HEK293 (cell line): ENCODE results near the gene CDK8.

Experiments
- CTCF ChIA-PET: fragments of 350-600 bp; formaldehyde crosslinking; extraction: SDS; loops from one replicate; lab custom pipeline; 2021; ENCODE audit warnings: antibody characterized with exemption; lab: Yijun Ruan, JAX
- POLR2A ChIA-PET: fragments of 300-600 bp; formaldehyde crosslinking; extraction: SDS; loops from one replicate; lab custom pipeline; 2020; ENCODE audit warnings: antibody characterized with exemption, inconsistent platforms; lab: Yijun Ruan, JAX
- H3K27ac ChIP-seq: fragments of 200-500 bp; sonication (Bioruptor generic); 2 replicates; pipeline ENCODE4 v1.5.1; 2014; ENCODE audit warnings: low read depth, low read length, control low read depth, inconsistent platforms; ENCODE audit errors: extremely low read depth
- H3K36me3 ChIP-seq, 2 experiments: fragments of 200-500 bp in 1 of 2; sonication (Bioruptor generic) in 1 of 2; 1 replicate in 1 of 2; 2 replicates in 1 of 2; pipeline ENCODE4 v1.5.1; 2014 to 2017; ENCODE audit warnings: inconsistent platforms in 2 of 2, low read length in 2 of 2; ENCODE audit not compliant: control insufficient read depth in 2 of 2, insufficient read depth in 1 of 2
- H3K4me1 ChIP-seq: fragments of 200-500 bp; sonication (Bioruptor generic); 2 replicates; pipeline ENCODE4 v1.5.1; 2014; ENCODE audit warnings: mild to moderate bottlenecking, low read length, inconsistent platforms; ENCODE audit not compliant: control insufficient read depth, insufficient read depth
- H3K4me3 ChIP-seq: 2 replicates; pipeline ENCODE4 v1.5.1; 2011; ENCODE audit warnings: low read depth, mild to moderate bottlenecking, control low read depth, low read length, moderate library complexity
- H3K9me3 ChIP-seq: fragments of 200-500 bp; sonication (Bioruptor generic); 2 replicates; pipeline ENCODE4 v1.5.1; 2014; ENCODE audit warnings: low read depth, low read length, inconsistent platforms; ENCODE audit not compliant: control insufficient read depth, insufficient read depth
- OVOL3 ChIP-seq: fragments of 450-650 bp; formaldehyde crosslinking; IDR thresholded peaks from 2 replicates; pipeline ENCODE4 v1.5.1; 2016; ENCODE audit warnings: missing biosample characterization, missing genetic modification characterization
- PBX3 ChIP-seq: sonication (generic); formaldehyde crosslinking; IDR thresholded peaks from 2 replicates; pipeline ENCODE4 v1.8.1; 2022; ENCODE audit warnings: mild to moderate bottlenecking, moderate library complexity, missing genetic modification reagents
- PRDM6 ChIP-seq: fragments of 450-650 bp; formaldehyde crosslinking; IDR thresholded peaks from 2 replicates; pipeline ENCODE4 v1.5.1; 2017; ENCODE audit warnings: missing biosample characterization, missing genetic modification characterization
- TCF7L2 ChIP-seq: IDR thresholded peaks from 2 replicates; pipeline ENCODE4 v1.6.1; 2011; ENCODE audit warnings: low read depth, mild to moderate bottlenecking, inconsistent platforms, low read length, moderate library complexity, borderline replicate concordance
- ZBTB1 ChIP-seq: fragments of 450-650 bp; formaldehyde crosslinking; IDR thresholded peaks from 2 replicates; pipeline ENCODE4 v1.5.1; 2016; ENCODE audit warnings: missing biosample characterization, missing genetic modification characterization
- ZBTB17 ChIP-seq: fragments of 450-650 bp; formaldehyde crosslinking; IDR thresholded peaks from 2 replicates; pipeline ENCODE4 v1.5.1; 2016; ENCODE audit warnings: missing biosample characterization, missing genetic modification characterization
- ZBTB44 ChIP-seq: fragments of 450-650 bp; IDR thresholded peaks from 2 replicates; pipeline ENCODE4 v1.5.1; 2018; ENCODE audit warnings: missing biosample characterization, mild to moderate bottlenecking, missing genetic modification characterization
- ZNF112 ChIP-seq: fragments of 450-650 bp; formaldehyde crosslinking; IDR thresholded peaks from 2 replicates; pipeline ENCODE4 v1.5.0; 2017; ENCODE audit warnings: missing biosample characterization, missing genetic modification characterization
- ZNF121 ChIP-seq: fragments of 450-650 bp; formaldehyde crosslinking; IDR thresholded peaks from 2 replicates; pipeline ENCODE4 v1.5.1; 2016; ENCODE audit warnings: missing biosample characterization, missing genetic modification characterization
- ZNF16 ChIP-seq: fragments of 450-650 bp; formaldehyde crosslinking; IDR thresholded peaks from 2 replicates; pipeline ENCODE4 v1.5.1; 2016; ENCODE audit warnings: low read depth, missing biosample characterization, missing genetic modification characterization
- ZNF175 ChIP-seq: fragments of 450-650 bp; formaldehyde crosslinking; IDR thresholded peaks from 2 replicates; pipeline ENCODE4 v1.5.1; 2016; ENCODE audit warnings: missing biosample characterization, missing genetic modification characterization
- ZNF362 ChIP-seq: fragments of 450-650 bp; formaldehyde crosslinking; IDR thresholded peaks from 2 replicates; pipeline ENCODE4 v1.5.1; 2016; ENCODE audit warnings: missing biosample characterization, missing genetic modification characterization
- ZNF391 ChIP-seq: fragments of 450-650 bp; formaldehyde crosslinking; IDR thresholded peaks from 2 replicates; pipeline ENCODE4 v1.5.1; 2016; ENCODE audit warnings: low read depth, missing biosample characterization, missing genetic modification characterization, borderline replicate concordance
- ZNF518A ChIP-seq: fragments of 450-650 bp; formaldehyde crosslinking; conservative IDR thresholded peaks from 2 replicates; pipeline ENCODE4 v1.5.1; 2016; ENCODE audit warnings: low read depth, missing biosample characterization, missing genetic modification characterization
- ZNF530 ChIP-seq: fragments of 450-650 bp; formaldehyde crosslinking; IDR thresholded peaks from 2 replicates; pipeline ENCODE4 v1.5.1; 2016; ENCODE audit warnings: low read depth, missing biosample characterization, missing genetic modification characterization
- ZNF544 ChIP-seq: fragments of 450-650 bp; formaldehyde crosslinking; IDR thresholded peaks from 2 replicates; pipeline ENCODE4 v1.5.0; 2017; ENCODE audit warnings: missing biosample characterization, missing genetic modification characterization
- ZNF658 ChIP-seq: fragments of 450-650 bp; formaldehyde crosslinking; IDR thresholded peaks from 2 replicates; pipeline ENCODE4; 2016; ENCODE audit warnings: missing biosample characterization, missing genetic modification characterization
- ZNF701 ChIP-seq: fragments of 450-650 bp; formaldehyde crosslinking; IDR thresholded peaks from 2 replicates; pipeline ENCODE4 v1.5.1; 2016; ENCODE audit warnings: missing biosample characterization, missing genetic modification characterization
- ZNF747 ChIP-seq: fragments of 450-650 bp; formaldehyde crosslinking; IDR thresholded peaks from 2 replicates; pipeline ENCODE4 v1.5.1; 2016; ENCODE audit warnings: missing biosample characterization, missing genetic modification characterization
- ZNF785 ChIP-seq: fragments of 450-650 bp; formaldehyde crosslinking; IDR thresholded peaks from 2 replicates; pipeline ENCODE4 v1.5.1; 2016; ENCODE audit warnings: missing biosample characterization, missing genetic modification characterization
- ZNF843 ChIP-seq: fragments of 450-650 bp; formaldehyde crosslinking; IDR thresholded peaks from 2 replicates; pipeline ENCODE4 v1.5.1; 2016; ENCODE audit warnings: missing biosample characterization, missing genetic modification characterization
- ZSCAN5A ChIP-seq: fragments of 450-650 bp; formaldehyde crosslinking; IDR thresholded peaks from 2 replicates; pipeline ENCODE4 v1.5.1; 2016; ENCODE audit warnings: missing biosample characterization, missing genetic modification characterization
- ZXDB ChIP-seq: fragments of 450-650 bp; formaldehyde crosslinking; IDR thresholded peaks from 2 replicates; pipeline ENCODE4 v1.5.1; 2016; ENCODE audit warnings: missing biosample characterization, missing genetic modification characterization

The CDK8 gene

GRCh38 chr13:26377038-26377437 lies 123.1 kb downstream of the CDK8 start:
- H3K4me1 ChIP-seq, result no peaks in the 10 kb centered on the region
- no peak overlapping the region for H3K4me3 ChIP-seq
- no peaks in the 10 kb centered on the region for H3K36me3 ChIP-seq
- no peak overlapping the region for H3K27ac ChIP-seq
- no peak for TF ChIP-seq ZBTB17 (tag by site-specific recombination)
- TF ChIP-seq ZNF658 (tag by site-specific recombination), result no peak
- no peak for TF ChIP-seq ZNF16
- no peak for TF ChIP-seq ZNF544
- TF ChIP-seq ZNF530 (tag by site-specific recombination), result no peak
- TF ChIP-seq ZBTB44 (tag by site-specific recombination), result no peak
- no peak for TF ChIP-seq PRDM6 (tag by site-specific recombination)
- no peak for TF ChIP-seq ZNF747
- TF ChIP-seq ZNF843 (tag by site-specific recombination), result no peak
- no peak for TF ChIP-seq OVOL3 (tag by site-specific recombination)
- TF ChIP-seq ZNF785 (tag by site-specific recombination), result no peak
- TF ChIP-seq ZNF701, result no peak
- ChIA-PET CTCF (interaction anchor here (0.6 to 1.2 kb wide), 3 partner anchors 21 to 322 kb away, joined by 3 to 4 read pairs (median 4); no protein-coding TSS in a partner anchor), POLR2A (no interaction called here)
- no peaks in the 10 kb centered on the region for H3K9me3 ChIP-seq

- H3K27ac ChIP-seq, result no peak overlapping the region
- POLR2A ChIA-PET, result no interaction called here
- CTCF ChIA-PET, result interaction anchor here (0.6 kb wide), 1 partner anchor 1845 kb away, joined by 5 read pairs; no protein-coding TSS in a partner anchor
- H3K36me3 ChIP-seq, result no peaks in the 10 kb centered on the region
- H3K4me3 ChIP-seq, result no peak overlapping the region
- H3K4me1 ChIP-seq, result no peaks in the 10 kb centered on the region
- no peaks in the 10 kb centered on the region for H3K9me3 ChIP-seq
- TF ChIP-seq ZNF391 (tag by site-specific recombination) (no peak), ZSCAN5A (no peak), ZNF701 (no peak), ZNF121 (tag by site-specific recombination) (no peak), PBX3 (no peak), ZNF518A (no peak), ZNF362 (tag by site-specific recombination) (no peak), ZNF175 (no peak), ZNF112 (no peak), ZBTB1 (tag by site-specific recombination) (no peak), TCF7L2 (no peak), OVOL3 (tag by site-specific recombination) (no peak), ZXDB (tag by site-specific recombination) (no peak)
Observed at GRCh38 chr13:26378116-26378515, 124.2 kb downstream of the CDK8 start.
